PFSK-1 (cell line): ENCODE measurements around the gene SEL1L2.

ENCODE experiments used
- FOXP2 ChIP-seq: optimal IDR thresholded peaks from 2 replicates; pipeline ENCODE3; 2011; ENCODE audit warnings: borderline replicate concordance, control low read depth, inconsistent platforms; ENCODE audit not compliant: insufficient read depth; ENCODE audit errors: extremely low read length, extremely low read depth
- POLR2AphosphoS5 ChIP-seq: IDR thresholded peaks from 2 replicates; pipeline ENCODE4 v1.6.1; 2012; ENCODE audit warnings: low read depth, mild to moderate bottlenecking, control low read depth, low read length, moderate library complexity
- REST ChIP-seq, 2 experiments: IDR thresholded peaks; 2 replicates each; pipeline versions ENCODE4 v1.6.1 to v1.8.0; 2011 to 2012; ENCODE audit warnings: low read depth in 2 of 2, low read length in 2 of 2, control low read depth in 1 of 2, inconsistent platforms in 1 of 2, mild to moderate bottlenecking in 1 of 2, moderate library complexity in 1 of 2; ENCODE audit not compliant: insufficient read depth in 1 of 2
- SIN3A ChIP-seq: IDR thresholded peaks from 2 replicates; pipeline ENCODE4 v1.6.1; 2012; ENCODE audit warnings: mild to moderate bottlenecking, low read length, moderate library complexity, borderline replicate concordance; ENCODE audit not compliant: insufficient read depth
- TAF1 ChIP-seq: IDR thresholded peaks from 2 replicates; pipeline ENCODE4 v1.6.1; 2012; ENCODE audit warnings: low read length, control low read depth, borderline replicate concordance; ENCODE audit not compliant: insufficient read depth

The SEL1L2 gene

GRCh38 chr20:13809373-13809772 lies 181.0 kb downstream of the SEL1L2 start:
- TF ChIP-seq REST (IDR thresholded peaks at IDR 0.05; ENCODE audit: insufficient read depth in 1 of 2, low read depth in 2 of 2, low read length in 2 of 2), result no peak
- no peak for TF ChIP-seq POLR2AphosphoS5
- TF ChIP-seq TAF1, result no peak
- no peak for TF ChIP-seq SIN3A
- no peak for TF ChIP-seq FOXP2

DNA sequence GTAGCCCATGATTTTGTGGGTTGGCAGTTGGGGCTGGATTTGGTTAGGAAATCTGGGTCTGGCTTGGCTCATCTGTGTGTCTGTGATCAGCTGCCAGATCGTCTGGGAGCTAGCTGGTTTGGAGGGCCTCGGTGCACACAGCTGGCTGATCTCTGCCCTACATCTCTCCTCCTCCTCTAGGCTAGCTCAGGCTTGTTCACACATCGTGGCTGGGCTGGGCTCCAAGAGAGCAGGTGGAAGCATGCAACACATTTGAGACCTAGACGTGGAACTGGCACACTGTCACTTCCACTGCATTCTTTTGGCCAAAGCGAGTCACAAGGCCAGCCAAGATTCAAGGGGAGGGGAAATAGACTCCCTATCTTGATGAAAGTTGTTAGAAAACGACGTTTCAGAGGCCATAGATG lies 189.7 kb downstream of the SEL1L2 start:
- no peak for TF ChIP-seq REST (IDR thresholded peaks at IDR 0.05; ENCODE audit: insufficient read depth in 1 of 2, low read depth in 2 of 2, low read length in 2 of 2)

- no peak for TF ChIP-seq SIN3A
- no peak for TF ChIP-seq POLR2AphosphoS5
These were observed 190.4 kb downstream of the SEL1L2 start for GRCh38 chr20:13799974-13800373.
